Mucosa of descending colon (tissue), 3 donors: ENCODE data around the gene LONP1. TPM values are rescaled to one million over a fixed set of nuclear protein-coding genes. Genes with fewer than 3 reads are reported as not detected.

ENCODE experiments used
- ATAC-seq: fragments of 200-7000 bp; cut with Tn5 transposase; one replicate; pipeline ENCODE4 v1.9.1; 2020; ENCODE audit warnings: mild to moderate bottlenecking, moderate library complexity
- DNase-seq, 3 donors: peaks; one replicate each; pipeline ENCODE4 v3.0.0-alpha.2; 2020
- H3K36me3 ChIP-seq: fragments of 200-600 bp; one replicate; pipeline ENCODE4 v1.8.0; 2021; ENCODE audit warnings: low read depth, mild to moderate bottlenecking
- H3K4me1 ChIP-seq: fragments of 200-600 bp; one replicate; pipeline ENCODE4 v1.8.0; 2021; ENCODE audit warnings: low read depth, mild to moderate bottlenecking
- H3K4me3 ChIP-seq: fragments of 200-600 bp; one replicate; pipeline ENCODE4 v1.8.0; 2021; ENCODE audit warnings: mild to moderate bottlenecking
- H3K9me3 ChIP-seq: fragments of 200-600 bp; one replicate; pipeline ENCODE4 v1.8.0; 2021; ENCODE audit warnings: mild to moderate bottlenecking
- intact Hi-C, 2 donors: fragments of 100-400 bp; cut with DNase I in 1 of 2; cut with micrococcal nuclease in 1 of 2; formaldehyde crosslinking; loops; one replicate each; pipeline versions ENCODE4 v1.11.0 to v1.11.1; 2022; cut with DNase I, micrococcal nuclease
- total RNA-seq, 3 donors: library from RNA; stranded (reverse); fragmentation: NEBNext Ultra II Directional in 2 of 3; extraction: Animal tissue kit (Norgen Biotek cat#: 25700) in 2 of 3; gene quantifications; one replicate each; pipeline versions ENCODE4 v1.2.1 to v1.2.4, GENCODE V29; 2021 to 2023
- TF ChIP-seq, protein P1 (sequence below): fragments of 200-600 bp; IDR thresholded peaks from one replicate; pipeline ENCODE4 v1.8.0; 2022; ENCODE audit warnings: antibody characterized with exemption, mild to moderate bottlenecking
- donor health status: DM: no; HTN: no; CAD: no; lungs with moderate emphysema.
- donor health status: DM: no; HTN: no; CAD: no.
- donor health status: DM: no; HTN: yes; CAD: no.

LONP1 gene
- total RNA-seq, 3 donors from 2014 or later: 55.9 to 63.0 (median 55.9) TPM

DNA sequence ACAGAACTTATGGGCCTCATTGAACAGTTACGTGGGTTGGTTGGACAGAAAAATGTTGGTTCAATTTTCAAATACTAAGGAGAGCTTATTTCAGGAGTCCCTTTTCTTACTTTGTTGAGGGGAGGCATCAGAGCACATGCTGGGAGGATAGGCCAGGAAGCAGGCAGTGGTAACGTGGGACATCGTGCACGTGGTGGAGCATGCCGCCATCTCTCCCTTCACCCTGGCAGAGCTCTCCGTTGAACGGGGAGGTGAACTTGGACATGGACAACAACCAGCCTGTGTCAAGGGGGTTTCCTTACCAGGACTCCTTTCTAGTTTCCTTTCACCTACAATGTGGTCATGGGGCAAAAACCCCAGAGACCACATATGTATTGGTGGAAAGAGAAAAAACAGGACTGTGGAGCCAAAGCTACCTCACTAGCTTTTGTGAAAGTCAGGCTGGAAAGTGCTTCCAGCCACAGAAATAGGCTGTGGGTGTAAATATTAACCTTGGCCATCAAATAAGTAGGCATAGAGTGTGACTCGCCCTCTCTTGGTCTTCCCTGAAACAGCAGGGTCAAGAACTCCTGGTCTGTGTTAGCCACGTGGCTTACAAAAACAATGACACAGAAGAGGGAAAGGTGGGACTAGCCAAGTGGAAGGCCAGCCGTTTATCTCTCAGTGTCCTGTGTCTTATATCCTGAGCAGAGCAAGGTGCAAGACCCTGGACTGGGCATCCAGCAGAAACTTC, 54.0 kb downstream of the LONP1 start:
- TF ChIP-seq, protein P1, sequence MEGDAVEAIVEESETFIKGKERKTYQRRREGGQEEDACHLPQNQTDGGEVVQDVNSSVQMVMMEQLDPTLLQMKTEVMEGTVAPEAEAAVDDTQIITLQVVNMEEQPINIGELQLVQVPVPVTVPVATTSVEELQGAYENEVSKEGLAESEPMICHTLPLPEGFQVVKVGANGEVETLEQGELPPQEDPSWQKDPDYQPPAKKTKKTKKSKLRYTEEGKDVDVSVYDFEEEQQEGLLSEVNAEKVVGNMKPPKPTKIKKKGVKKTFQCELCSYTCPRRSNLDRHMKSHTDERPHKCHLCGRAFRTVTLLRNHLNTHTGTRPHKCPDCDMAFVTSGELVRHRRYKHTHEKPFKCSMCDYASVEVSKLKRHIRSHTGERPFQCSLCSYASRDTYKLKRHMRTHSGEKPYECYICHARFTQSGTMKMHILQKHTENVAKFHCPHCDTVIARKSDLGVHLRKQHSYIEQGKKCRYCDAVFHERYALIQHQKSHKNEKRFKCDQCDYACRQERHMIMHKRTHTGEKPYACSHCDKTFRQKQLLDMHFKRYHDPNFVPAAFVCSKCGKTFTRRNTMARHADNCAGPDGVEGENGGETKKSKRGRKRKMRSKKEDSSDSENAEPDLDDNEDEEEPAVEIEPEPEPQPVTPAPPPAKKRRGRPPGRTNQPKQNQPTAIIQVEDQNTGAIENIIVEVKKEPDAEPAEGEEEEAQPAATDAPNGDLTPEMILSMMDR: no peak
- intact Hi-C loops: no loop called here
- Histone ChIP-seq H3K4me3 (no peak overlapping the region), H3K9me3 (no peaks in the 10 kb centered on the region), H3K4me1 (no peaks in the 10 kb centered on the region), H3K36me3 (peaks cover 45% of the 10 kb centered on the region)
- no peak for DNase-seq
- no peak for ATAC-seq

DNA sequence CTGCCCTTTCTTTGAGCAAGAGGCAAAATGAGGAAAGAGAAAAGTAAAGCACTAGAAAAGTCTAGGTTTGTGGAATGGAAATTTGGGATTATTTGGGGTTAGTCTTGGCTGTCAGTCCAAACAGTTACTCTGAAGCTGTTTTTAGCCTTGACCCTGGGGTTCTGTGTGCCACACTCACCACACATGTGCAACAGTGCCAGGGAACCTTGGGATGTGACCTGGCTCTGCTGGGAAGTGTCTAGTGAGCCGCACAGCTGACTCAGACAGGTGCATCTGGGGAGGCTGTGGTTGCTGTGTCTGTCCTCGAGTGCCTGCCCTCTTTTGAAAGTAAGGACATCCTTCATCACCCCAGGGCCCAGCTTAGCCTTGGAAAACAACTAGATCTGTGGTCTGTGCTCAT, 55.4 kb downstream of the LONP1 start:
- no peak for ATAC-seq
- TF ChIP-seq, protein P1: no peak

DNA sequence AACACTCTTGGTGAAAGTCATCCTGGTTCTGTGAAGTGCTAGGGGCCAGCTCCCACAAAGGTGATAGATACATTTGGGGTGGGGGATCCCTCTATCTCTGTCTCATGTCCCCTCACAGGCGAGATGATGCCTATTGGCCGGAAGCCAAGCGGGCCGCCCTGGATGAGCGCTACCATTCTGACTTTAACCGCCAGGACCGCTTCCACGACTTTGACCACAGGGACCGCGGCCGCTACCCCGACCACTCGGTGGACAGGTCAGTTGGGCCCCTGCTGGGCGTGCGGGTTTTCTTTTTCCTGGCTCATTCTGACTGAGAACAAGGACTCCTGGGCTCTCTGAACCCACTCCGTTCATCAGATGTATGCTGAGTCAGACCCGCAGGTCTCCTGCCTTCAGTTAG, 56.0 kb downstream of the LONP1 start:
- TF ChIP-seq, protein P1: no peak
- Histone ChIP-seq H3K4me1 (no peaks in the 10 kb centered on the region), H3K36me3 (peaks cover 53% of the 10 kb centered on the region), H3K9me3 (no peaks in the 10 kb centered on the region), H3K4me3 (no peak overlapping the region)
- intact Hi-C loops: no loop called here
- ATAC-seq (no peak), DNase-seq (no peak)

More for the DNA sequence above, 55.4 kb downstream of the LONP1 start:
- Histone ChIP-seq H3K36me3 (peaks cover 53% of the 10 kb centered on the region), H3K4me3 (no peak overlapping the region), H3K9me3 (no peaks in the 10 kb centered on the region), H3K4me1 (no peaks in the 10 kb centered on the region)
- intact Hi-C loops: no loop called here
- DNase-seq: no peak

DNA sequence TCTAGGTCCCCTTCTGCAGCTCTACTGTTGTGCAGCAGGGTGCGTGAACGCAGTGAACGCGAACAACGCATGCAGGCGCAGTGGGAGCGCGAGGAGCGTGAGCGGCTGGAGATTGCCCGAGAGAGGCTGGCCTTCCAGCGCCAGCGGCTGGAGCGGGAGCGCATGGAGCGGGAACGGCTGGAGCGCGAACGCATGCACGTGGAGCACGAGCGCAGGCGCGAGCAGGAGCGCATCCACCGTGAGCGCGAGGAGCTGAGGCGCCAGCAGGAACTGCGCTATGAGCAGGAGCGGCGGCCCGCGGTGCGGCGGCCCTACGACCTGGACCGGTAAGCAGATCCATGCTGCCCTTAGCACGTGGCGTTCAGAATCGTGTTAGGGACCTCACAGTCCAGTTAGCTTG, 58.5 kb downstream of the LONP1 start:
- H3K9me3 ChIP-seq: no peaks in the 10 kb centered on the region
- TF ChIP-seq, protein P1: no peak
- peaks cover 48% of the 10 kb centered on the region for H3K36me3 ChIP-seq
- peak; percentile 8 for ATAC-seq
- DNase-seq: no peak
- H3K4me3 ChIP-seq: no peak overlapping the region
- intact Hi-C loops: no loop called here
- H3K4me1 ChIP-seq: no peaks in the 10 kb centered on the region

DNA sequence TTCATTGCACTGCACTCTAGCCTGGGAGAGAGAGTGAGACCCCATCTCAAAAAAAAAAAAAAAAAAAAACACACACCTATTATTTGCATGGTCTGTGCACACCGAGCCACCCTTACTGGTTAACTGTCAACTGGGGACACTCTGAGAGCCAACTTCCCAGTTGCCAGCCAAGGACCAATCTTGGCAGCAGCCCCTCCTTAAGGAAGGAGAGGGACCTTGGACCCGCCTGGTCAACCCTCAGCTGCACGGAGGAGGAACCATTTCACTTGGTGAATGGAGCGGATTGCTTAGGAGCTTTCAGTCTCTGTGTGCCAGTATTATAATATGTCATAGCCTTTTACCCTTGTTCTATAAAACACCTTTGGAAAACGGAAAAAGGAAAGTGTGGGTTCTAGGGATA, 64.5 kb downstream of the LONP1 start:
- intact Hi-C loops: no loop called here

More for the DNA sequence above, 64.5 kb downstream of the LONP1 start:
- peak; percentile 87 for ATAC-seq
- Histone ChIP-seq H3K36me3 (peaks cover 43% of the 10 kb centered on the region), H3K9me3 (no peaks in the 10 kb centered on the region), H3K4me3 (no peak overlapping the region), H3K4me1 (no peaks in the 10 kb centered on the region)
- DNase-seq: peak in 2 of 3 donors; percentile 35 to 49
- TF ChIP-seq, protein P1: no peak
